Measurements from ENCODE around the gene ACTR2. TPM values are rescaled to one million over a fixed set of nuclear protein-coding genes. Genes with fewer than 3 reads are reported as not detected.
A peak's percentile ranks its signal among the peaks of the same experiment; 100 is the strongest.

The ACTR2 gene
- total and polyA plus RNA-seq, 9 of the 15 experiments (the other 6 are each of a cell fraction or from before 2014, with no cell fraction given): 47.3 to 239 (median 108) TPM

DNA sequence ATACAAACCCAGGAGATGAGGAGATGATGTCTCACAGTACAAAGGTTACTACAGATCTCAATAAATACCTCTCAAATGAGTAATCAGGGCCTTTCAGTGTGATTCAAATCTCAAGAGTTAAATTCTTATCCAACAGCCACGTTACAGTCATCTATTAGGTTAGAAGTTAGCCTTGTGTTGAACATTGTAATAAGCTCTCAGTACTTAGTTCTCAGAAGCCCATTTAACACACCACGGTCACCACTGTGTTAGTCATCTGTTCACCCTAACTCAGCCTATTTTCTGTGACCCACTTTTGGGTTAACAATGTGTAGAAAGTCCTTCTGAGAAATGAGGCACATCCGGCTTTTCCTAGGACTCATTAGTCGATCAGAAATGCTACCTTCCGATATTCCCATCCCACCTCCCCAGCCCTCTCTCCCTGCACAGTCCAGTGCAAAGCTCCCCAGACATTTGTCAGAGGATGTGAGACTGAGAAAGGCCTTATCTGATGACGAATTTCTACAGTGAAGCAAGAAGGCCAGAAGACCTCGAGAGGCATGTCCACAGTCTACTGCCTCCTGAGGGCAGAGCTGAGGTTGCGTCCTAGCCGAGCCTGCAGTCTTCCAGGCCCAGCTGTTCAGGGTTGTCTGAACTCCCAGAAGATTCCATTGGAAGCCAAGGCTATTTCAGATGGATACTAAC, 92.6 kb downstream of the ACTR2 start:
- Histone ChIP-seq H3K4me3 (no peak overlapping the region), H3K79me2 (ENCODE audit: control insufficient read depth, insufficient read depth, low read length) (no peaks in the 10 kb centered on the region; the same call in 2 of the 3 replicates), H3K9me3 (replicated peaks; ENCODE audit: control insufficient read depth, insufficient read depth, low read depth, low read length) (no peaks in the 10 kb centered on the region), H3K4me1 (replicated peaks in 1 of 2; ENCODE audit: control insufficient read depth in 2 of 2, insufficient read depth in 2 of 2, low read length in 2 of 2) (no peaks in the 10 kb centered on the region), H3K4me2 (ENCODE audit: insufficient read depth, low read length) (no peak overlapping the region), H3K9me1 (ENCODE audit: control insufficient read depth, insufficient read depth, low read length) (no peaks in the 10 kb centered on the region), H3K9ac (ENCODE audit: insufficient read depth in 1 of 2, low read depth in 2 of 2, low read length in 2 of 2) (no peak overlapping the region), H2AFZ (ENCODE audit: low read depth, low read length) (no peak overlapping the region), H3K36me3 (ENCODE audit: control insufficient read depth, insufficient read depth, low read length) (peaks cover 53% of the 10 kb centered on the region), H3K27ac (ENCODE audit: extremely low read depth, low read depth, low read length) (no peak overlapping the region), H3K27me3 (ENCODE audit: control insufficient read depth in 2 of 2, insufficient read depth in 2 of 2, low read length in 2 of 2) (no peaks in the 10 kb centered on the region), H4K20me1 (replicated peaks; ENCODE audit: control insufficient read depth, insufficient read depth, low read length) (0 out of 2 replicates have a peak, but pooled peaks cover 3% of the 10 kb centered on the region)
- DNase-seq (ENCODE audit: extremely low read depth in 1 of 4, low spot score in 3 of 4) (peak in 3 of 4 experiments; percentile 27 to 46 (median 40)), ATAC-seq (peak; percentile 93), FAIRE-seq (no peak)
- intact Hi-C loops (cut with micrococcal nuclease) (no loop called here), in situ Hi-C loops (cut with MboI) (no loop called here)
- ChIA-PET CTCF (ENCODE audit: low intra/inter-chr PET ratio) (no interaction called here), POLR2A (interaction anchor here (0.6 to 1.7 kb wide), 5 partner anchors 9 to 332 kb away, joined by 3 to 5 read pairs (median 3); no protein-coding TSS in a partner anchor)
- no TSS peak for BruUV-seq (replicated peaks)
- WGBS (ENCODE audit: insufficient coverage, low coverage, missing lambda C conversion rate): 76% methylated on average over 9 of the region's 9 CpGs
- TF ChIP-seq, protein P1, sequence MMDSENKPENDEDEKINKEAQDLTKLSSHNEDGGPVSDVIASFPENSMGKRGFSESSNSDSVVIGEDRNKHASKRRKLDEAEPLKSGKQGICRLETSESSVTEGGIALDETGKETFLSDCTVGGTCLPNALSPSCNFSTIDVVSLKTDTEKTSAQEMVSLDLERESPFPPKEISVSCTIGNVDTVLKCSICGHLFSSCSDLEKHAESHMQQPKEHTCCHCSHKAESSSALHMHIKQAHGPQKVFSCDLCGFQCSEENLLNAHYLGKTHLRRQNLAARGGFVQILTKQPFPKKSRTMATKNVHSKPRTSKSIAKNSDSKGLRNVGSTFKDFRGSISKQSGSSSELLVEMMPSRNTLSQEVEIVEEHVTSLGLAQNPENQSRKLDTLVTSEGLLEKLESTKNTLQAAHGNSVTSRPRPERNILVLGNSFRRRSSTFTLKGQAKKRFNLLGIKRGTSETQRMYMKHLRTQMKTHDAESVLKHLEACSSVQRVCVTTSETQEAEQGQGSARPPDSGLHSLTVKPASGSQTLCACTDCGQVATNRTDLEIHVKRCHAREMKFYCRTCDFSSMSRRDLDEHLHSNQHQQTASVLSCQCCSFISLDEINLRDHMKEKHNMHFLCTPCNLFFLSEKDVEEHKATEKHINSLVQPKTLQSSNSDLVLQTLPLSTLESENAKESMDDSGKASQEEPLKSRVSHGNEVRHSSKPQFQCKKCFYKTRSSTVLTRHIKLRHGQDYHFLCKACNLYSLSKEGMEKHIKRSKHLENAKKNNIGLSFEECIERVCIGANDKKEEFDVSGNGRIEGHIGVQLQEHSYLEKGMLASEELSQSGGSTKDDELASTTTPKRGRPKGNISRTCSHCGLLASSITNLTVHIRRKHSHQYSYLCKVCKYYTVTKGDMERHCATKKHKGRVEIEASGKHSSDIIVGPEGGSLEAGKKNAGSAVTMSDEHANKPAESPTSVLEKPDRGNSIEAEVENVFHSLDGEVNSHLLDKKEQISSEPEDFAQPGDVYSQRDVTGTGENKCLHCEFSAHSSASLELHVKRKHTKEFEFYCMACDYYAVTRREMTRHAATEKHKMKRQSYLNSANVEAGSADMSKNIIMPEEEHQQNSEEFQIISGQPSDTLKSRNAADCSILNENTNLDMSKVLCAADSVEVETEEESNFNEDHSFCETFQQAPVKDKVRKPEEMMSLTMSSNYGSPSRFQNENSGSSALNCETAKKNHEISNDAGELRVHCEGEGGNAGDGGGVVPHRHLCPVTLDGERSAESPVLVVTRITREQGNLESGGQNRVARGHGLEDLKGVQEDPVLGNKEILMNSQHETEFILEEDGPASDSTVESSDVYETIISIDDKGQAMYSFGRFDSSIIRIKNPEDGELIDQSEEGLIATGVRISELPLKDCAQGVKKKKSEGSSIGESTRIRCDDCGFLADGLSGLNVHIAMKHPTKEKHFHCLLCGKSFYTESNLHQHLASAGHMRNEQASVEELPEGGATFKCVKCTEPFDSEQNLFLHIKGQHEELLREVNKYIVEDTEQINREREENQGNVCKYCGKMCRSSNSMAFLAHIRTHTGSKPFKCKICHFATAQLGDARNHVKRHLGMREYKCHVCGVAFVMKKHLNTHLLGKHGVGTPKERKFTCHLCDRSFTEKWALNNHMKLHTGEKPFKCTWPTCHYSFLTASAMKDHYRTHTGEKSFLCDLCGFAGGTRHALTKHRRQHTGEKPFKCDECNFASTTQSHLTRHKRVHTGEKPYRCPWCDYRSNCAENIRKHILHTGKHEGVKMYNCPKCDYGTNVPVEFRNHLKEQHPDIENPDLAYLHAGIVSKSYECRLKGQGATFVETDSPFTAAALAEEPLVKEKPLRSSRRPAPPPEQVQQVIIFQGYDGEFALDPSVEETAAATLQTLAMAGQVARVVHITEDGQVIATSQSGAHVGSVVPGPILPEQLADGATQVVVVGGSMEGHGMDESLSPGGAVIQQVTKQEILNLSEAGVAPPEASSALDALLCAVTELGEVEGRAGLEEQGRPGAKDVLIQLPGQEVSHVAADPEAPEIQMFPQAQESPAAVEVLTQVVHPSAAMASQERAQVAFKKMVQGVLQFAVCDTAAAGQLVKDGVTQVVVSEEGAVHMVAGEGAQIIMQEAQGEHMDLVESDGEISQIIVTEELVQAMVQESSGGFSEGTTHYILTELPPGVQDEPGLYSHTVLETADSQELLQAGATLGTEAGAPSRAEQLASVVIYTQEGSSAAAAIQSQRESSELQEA (IDR thresholded peaks at IDR 0.05; ENCODE audit: low read depth): peak; percentile 77
- peak; percentile 49; the same call in 1 of the 2 replicates for TF ChIP-seq EHMT2 (IDR thresholded peaks at IDR 0.05)
- TF ChIP-seq SMAD4 (CRISPR knock-in tag; conservative IDR thresholded peaks at IDR 0.05): no peak
- peak; percentile 39 to 53 (median 50) for TF ChIP-seq CTCF (IDR thresholded peaks at IDR 0.05 in 2 of 3, conservative IDR thresholded peaks at IDR 0.05 in 1 of 3; ENCODE audit: insufficient read depth in 2 of 3, low read depth in 1 of 3, low read length in 3 of 3)
- TF ChIP-seq CBFA2T2 (conservative IDR thresholded peaks at IDR 0.05): no peak
- TF ChIP-seq, protein P2, sequence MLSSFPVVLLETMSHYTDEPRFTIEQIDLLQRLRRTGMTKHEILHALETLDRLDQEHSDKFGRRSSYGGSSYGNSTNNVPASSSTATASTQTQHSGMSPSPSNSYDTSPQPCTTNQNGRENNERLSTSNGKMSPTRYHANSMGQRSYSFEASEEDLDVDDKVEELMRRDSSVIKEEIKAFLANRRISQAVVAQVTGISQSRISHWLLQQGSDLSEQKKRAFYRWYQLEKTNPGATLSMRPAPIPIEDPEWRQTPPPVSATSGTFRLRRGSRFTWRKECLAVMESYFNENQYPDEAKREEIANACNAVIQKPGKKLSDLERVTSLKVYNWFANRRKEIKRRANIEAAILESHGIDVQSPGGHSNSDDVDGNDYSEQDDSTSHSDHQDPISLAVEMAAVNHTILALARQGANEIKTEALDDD (IDR thresholded peaks at IDR 0.05): 0 out of 2 replicates have a peak, but pooled peaks have one; percentile 10
- no peak for TF ChIP-seq ZNF830 (CRISPR knock-in tag; IDR thresholded peaks at IDR 0.05)
- TF ChIP-seq TBP (optimal IDR thresholded peaks at IDR 0.05; ENCODE audit: low read depth, low read length): no peak
- TF ChIP-seq CREB1 (IDR thresholded peaks at IDR 0.05): peak; percentile 52; the same call in 1 of the 2 replicates
- TF ChIP-seq CREB1 (CRISPR knock-in tag; IDR thresholded peaks at IDR 0.05): peak; percentile 25; the same call in 1 of the 2 replicates
- TF ChIP-seq CREM (IDR thresholded peaks at IDR 0.05; ENCODE audit: low read depth): peak; percentile 83

All from K562 (cell line).